NCI-H748 treated with DMSO at 0.1 percent for 48 hours (cell line): Measurements from ENCODE around the gene AHNAK2.

ENCODE experiments used
- DNase-seq: peaks from one replicate; lab custom pipeline; 2025; lab: John Stamatoyannopoulos, UW

AHNAK2 gene

DNA sequence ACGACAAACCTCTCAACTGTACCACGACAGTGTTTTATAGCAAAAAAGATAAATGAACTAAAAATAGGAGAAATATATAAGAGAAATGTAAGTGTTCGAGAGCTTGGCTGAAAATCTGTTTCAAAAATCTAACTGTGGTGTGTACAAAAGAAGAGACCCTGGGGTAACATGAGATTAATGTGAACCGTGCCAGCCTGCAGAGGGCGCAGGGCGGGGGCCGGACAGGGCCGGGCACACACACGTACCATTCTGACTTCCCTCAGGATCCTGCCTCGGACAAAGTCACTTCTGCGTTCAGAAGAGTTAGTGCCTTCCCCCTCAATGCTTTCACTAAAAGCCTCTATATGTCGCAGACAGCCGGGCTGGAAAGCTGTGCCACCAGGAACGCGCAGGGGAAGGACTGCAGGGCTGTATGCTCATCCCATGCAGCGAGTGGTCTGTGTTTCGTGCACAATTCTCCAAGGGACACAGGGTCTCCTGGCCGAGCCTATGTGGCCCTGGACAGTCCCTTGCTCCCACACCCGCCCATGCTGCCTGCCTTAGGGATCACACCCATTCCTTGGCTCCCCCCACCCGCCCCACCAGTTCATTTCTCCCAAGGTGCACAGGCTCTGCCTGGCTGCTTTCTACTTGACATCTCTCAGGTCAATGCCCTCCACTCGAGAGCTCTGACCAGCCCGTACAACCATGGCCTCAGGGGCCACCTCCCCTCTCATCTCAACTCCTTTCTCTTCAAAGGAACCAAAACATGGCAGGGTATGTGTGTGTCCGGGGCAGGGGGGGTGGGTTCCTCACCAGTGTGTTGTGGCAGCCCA is 34.2 kb upstream of the AHNAK2 start:
- DNase-seq = no peak

DNA sequence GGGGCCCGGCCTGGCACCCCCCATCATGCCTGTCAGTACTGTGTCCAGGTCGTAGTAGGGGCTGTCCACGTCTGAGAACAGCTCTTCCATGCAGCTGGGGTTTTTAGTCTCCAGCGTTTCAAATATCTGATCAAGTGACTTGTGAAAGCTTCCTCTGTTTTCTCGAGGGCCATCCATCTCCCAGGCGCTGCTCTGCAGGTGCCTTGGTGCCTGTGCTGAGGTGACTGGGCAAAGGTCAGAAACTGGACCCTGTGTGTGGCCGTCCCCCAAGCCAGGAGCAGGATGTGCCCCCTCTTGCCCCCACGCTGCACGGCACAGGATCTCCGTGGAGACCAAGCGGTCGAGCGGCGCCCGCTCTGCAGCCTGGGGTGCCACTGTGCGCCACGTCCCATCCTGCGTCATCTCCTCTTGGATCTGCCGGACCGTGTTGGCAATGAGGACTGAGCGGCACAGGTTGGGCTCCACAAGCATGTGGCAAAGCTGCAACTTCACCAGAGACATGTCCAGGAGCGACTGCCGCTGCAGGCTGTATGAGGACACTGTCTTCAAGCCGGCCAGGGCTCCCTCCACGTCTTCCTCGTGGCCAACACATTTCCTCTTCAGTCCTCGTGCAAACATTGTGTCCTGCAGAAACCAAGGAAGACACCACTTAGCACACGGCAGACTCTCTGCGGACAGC is 33.3 kb upstream of the AHNAK2 start:
- no peak for DNase-seq

DNA sequence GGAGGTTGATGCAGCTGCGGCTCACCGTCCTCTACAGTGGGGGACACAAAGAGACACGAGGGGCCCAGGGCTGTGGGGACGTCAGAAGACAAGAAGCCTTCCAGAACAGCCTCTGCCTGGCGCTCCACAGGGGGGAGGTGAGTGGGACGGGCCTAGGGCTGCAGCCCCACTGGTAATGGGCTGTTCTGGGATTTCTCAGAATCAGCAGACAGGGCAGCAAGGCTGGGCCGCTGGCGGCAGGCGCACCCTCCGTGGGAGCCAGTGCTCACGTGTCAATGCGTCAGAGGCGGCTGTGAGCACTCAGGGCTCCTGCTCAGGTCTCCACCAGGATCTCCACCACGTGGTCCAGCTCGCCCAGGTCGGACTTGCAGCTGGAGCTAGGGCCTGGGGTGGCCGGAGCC is 32.7 kb upstream of the AHNAK2 start:
- DNase-seq = no peak

DNA sequence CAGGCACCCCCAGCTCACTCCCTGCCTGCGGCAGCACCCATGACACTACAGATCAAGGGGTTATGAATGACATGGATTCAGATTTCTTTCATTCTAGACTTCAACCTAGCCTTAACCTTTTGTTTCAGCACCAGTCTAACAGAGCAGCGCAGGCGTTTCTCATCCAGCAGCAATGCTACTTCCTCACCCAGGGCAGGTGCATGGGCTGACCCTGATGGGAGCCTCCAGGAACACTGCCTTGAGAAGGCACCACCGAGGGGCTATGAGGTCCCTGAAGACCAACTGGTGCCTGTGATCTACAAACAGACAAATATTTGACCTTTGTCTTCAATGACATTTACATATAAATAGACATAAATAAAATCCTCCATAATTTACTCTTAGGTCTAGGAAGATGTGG is 31.9 kb upstream of the AHNAK2 start:
- DNase-seq = no peak

DNA sequence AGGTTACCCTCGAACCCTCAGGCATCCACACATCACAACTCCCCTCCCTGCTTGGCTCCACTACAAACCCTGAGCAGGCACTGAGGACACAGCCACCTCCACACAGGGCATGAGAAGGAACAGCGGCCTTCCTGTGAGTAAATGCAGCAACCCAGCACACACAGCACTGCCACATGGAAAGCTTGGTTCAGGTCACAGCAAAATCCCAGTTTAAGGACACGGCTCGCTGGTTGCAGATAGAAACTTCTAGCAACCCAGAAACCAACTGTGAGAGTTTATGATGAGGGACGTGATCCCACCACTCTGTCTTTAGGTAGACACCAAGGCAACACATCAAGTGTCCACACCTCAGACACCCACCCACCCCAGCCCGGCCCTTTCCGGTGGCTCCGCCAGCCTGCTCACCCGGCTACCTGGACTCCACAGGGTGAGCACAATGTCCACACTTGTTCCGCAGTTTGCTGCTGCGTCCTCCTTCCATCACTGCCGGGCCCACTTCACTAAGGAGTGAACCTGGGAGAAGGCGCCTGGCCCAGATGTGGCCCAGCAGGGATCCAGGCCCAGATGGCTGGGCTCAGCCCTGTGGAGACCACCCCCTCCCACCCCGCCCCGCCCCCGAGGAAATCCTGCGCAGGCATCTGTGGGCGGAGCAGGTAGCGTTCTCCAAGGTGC is 29.6 kb upstream of the AHNAK2 start:
- no peak for DNase-seq

DNA sequence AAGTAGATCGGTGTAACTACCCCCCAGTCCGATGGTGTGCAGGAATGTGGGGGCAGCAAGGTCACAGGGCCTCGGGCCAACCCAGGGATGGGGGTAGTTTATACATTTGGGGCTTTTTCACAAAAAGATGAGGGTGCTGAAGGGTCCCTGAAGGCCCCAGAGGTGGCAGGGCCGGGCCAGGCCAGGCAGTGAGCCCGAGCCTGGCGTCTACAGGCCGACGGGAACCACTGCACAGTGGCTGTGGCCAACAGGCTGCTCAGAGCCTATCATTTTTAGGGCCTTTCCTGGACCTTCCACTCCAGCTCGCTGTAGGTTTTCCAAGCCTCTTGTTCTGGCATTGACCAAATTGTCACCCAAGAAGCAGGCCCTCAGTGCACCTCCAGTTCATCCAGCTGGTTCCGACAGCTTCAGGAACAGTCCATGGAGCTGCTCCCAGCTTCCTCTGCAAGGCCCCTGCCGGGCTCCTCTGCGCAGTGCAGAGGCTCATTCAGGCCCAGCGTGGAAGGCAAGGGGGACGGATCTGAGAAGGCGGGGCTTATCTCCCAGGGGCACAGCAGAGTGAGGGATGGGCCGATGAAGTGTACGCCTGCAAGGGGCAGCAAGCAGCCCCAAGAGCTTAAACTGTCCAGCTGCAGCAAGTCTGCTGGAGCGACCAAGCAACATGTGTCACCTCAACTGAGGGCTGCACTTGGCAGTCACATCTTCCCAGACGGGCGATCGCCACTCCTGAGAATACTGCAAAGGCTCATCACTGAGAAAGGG is 28.8 kb upstream of the AHNAK2 start:
- DNase-seq = no peak

DNA sequence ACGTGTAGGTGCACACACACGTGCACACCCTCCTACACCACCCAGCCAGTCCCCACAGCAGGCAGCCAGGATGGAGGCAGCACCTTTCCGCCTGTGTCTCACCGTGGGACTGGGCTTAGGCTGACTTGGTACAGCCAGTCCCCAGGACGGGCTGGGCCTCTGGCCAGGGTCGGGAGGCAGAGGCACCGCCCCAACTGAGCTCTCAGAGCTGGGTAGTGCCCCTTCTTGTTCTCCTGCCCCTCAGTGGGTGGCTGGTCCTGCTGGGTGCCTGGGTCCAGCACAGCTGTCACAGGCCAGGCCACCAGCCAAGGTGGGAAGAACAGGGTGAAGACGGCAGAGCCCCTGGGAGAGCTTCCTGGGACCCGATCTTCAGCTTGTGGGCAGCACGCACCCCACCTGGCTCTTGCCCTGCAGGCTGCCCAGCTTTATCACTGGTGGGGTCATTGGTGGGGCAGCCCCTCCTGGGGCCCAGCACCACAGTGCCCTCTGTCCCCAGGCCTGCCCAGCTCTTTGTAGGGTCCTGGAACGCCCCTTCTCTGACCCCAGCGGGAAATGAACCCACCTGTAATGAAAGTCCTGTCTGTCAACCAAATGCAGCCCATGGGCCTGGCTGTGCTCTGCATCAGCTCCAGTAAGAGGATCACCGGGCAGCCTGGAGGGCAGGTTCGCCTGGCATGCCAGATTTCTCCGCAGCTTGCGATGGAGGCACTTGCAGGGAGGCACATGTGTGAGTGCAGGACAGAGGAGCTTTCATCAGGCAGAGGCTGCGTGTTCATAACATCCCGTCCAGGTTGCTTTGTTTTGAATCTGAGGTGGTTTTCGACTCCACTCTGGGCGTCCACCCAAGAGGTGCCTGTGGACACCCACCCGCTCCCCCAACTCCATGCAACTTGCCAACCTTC is 28.0 kb upstream of the AHNAK2 start:
- DNase-seq = no peak

DNA sequence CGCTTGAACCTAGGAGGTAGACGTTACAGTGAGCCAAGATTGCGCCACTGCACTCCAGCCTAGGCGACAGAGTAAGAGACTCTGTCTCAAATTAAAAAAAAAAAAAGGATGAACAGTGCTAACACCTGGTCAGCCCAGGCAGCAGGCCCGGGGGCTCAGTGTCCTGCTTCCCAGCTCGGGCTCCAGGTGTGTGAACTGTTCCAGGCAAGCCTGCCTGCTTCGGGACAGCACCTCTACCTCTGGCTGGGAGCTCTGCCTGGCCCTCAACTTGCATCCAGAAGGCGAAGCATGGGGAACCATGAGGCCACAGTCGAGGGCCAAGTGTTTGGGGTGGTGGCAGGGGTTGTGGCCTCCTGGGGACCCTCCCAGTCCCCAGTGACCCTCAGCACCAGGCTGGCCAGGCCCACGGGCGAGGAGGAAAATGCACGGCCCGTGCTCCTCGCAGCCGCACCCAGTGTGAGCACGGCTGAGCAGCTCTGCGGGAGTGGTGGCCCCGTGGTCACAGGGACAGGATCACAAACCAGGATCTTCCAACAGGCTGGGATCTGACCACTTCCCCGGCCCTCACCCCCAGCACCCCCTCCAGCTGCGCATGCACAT is 27.3 kb upstream of the AHNAK2 start:
- no peak for DNase-seq

DNA sequence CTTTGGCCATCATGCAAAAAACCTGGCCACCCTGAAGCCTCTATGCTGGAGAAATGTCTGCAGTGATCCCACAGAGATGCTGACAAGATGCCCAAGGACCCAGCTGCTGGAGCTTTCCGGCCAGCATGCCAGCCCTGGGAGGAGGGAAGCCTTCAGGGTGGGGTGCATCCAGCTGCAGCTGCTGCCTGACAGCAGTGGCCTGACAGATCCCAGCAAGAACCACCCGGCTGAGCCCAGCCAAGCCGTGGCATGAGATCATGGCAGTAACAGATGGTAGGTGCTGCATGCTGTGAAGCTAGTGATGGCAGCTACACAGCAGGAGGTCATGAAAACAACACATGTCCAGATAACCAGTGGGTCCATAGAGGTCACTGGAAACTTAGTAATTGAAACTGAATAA is 21.2 kb upstream of the AHNAK2 start:
- DNase-seq = no peak

DNA sequence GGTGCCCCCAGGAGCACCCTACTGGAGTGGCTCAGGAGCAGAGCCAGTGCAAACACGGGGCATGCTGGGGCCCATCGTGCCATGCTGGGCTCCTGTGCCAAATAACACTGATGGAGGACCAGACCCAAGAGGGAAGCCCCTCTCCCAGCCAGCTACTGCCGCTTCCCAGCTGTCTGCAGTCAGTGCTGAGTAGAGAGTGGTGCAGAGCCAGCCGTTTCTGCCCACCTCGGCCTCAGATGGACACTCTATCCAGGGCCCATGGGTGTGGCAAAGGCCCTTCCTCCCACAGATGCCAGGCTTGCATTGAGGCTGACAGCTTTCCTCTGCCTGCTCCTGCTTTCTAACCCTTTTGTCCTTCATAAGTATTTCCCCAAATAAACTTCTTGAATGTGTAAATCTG is 20.6 kb upstream of the AHNAK2 start:
- DNase-seq = no peak

DNA sequence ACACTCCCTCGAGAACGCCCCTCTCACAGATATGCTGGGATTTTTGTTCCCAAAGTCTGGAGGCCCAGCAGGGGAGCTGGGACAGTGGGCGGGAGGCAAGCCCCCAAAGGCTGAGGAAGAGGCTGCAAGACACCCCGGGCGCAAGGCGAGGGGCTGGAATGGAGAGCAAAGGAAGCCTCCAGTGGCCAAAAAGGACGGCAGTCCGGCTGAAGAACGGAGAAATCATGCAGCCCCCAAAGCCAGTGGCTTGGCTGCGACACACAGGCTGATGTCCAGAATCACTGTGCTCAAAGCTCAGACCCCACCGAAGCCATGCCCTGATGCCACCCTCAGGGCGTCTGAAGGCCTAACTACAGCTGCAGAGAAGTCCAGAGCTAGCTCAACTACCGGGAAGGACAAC is 18.3 kb upstream of the AHNAK2 start:
- no peak for DNase-seq

DNA sequence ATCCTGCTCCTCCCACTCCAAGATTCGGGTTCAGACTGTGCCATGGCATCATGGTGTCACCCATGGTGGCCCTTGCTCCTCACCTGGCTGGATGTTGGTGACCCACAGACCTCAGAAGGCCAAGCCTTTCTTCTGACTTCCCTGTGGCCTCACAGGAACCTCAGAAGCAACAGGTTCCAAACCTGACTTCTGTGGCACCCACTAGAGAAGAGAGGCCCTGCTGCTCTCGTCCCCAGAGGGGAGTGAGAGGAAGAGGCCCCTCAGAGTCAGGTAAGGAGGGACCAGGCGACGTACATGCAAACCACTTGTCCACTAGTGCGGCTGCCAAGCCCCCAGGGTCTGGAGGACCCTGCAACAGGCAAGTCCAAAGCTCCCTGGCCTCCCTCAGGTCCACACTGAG is 17.9 kb upstream of the AHNAK2 start:
- no peak for DNase-seq

DNA sequence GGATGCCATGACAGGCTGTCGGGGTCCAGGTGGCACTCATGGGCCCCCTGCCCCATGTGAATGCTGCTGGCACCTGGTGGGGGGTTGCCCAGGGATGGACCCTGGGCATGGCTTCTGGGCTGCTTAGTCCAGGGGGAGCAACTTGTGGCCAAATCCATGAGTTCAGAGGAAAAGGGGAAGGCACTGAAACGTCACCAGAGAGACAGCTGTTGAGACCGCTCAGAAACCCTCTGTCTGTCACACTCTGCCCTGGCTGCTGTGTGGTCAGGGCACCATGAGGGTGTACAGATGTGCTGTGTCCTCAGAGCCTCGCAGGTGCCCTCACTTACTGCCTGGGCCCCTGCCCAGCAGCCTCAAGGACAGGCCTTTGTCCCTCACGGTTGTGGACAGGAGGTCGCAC is 16.8 kb upstream of the AHNAK2 start:
- DNase-seq = no peak

DNA sequence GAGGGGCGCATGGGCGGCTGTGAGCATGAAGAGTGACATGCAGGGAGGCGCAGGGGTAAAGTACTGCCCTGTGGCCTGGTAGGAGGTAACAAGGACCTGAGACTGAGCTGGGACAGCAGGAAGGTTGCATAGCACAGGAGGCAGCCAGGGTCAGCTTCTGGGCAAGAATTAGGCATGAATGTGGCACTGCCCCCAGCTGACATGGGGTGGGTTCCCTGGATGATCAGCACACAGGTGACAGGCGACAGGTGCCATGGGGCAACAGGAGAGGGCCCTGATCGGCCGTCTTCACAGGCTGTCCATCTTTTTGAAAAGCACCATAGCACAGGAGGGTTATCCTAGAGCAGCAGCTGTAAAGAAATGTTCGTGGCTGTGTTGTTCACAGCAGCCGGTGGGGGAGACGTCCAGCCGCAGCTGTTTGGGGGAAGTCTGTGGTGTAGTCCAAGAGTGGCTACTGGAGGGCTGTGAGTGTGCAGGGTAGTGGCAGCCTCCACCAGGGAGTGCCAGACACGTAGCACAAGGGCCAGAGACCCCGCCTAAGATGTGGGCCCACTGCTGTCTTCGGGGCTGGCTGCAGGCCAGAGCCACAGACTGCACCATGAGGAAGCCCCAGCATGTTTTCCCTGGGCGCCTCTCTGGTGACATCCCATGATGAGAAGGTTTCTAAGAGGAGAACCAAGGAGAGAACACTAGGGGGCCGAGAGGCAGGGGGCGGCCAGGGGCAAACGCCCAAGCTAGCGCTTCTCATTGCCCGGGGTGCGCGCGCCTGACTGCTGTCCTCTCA is 15.8 kb upstream of the AHNAK2 start:
- DNase-seq = no peak

DNA sequence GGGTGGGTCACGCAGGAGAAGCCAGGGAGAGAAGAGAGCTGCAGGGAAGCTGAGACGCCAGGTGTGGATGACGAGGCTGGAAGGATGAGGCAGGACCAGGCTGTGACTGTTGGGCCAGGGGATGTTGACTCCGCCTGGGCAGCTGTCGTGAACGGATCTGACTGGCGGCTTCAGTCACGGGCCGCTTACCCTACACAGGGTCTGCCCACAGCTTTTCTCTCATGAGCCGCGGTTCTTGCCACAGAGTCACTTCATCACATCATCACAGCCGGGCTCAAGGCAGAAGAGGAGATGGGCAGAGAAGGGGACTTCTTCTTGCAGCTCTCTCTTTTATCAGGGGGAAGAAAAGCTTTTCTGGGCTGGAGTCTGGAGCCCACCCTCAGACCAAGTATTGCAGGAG is 15.1 kb upstream of the AHNAK2 start:
- DNase-seq = no peak

DNA sequence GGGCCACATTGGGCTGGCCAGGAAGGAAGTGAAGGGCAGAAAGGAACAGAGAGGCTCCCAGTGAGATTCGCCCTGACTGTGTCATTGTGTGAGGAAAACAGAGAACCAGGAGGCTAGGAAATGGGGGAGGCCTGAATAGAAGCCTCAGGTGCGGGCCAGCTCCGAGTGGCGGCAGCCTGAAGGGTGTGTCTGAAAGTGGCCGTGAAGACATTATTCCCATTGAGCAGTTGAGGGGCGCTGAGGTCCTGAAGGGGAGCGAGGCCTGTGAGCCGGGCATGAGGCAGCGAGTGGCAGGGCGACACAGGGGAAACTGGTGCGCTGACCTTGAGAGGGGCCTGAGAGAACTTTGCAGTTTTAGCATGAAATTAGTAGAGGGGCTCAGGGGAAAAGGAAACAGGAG is 14.3 kb upstream of the AHNAK2 start:
- DNase-seq = no peak

DNA sequence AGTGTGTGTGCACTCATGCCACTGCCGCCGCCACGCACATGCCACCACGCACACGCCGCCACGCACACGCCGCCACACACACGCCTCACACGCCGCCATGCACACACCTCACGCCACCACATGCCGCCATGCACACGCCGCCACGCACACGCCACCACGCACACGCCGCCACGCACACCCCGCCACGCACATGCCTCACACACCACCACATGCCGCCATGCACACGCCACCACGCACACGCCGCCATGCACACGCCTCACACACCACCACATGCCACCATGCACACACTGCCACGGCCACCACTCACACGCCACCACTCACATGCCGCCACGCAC is 13.7 kb upstream of the AHNAK2 start:
- no peak for DNase-seq

DNA sequence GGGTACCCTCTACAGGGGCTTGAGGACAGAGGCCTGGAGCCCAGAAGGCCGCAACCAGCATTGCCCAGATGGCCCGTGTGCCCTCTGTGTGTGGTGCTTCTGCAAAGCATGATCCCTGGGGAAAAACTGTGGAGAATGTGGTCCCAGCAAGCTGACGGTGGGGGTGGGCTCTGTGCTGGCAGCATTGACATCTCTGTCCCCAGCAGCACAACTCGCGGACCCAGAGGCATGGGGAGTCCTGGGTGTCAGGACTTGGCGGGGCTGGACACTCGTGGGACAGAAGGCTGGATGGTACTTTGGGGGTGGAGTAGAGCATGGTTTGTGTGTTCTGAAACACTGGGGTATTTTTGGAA is 11.8 kb upstream of the AHNAK2 start:
- no peak for DNase-seq

DNA sequence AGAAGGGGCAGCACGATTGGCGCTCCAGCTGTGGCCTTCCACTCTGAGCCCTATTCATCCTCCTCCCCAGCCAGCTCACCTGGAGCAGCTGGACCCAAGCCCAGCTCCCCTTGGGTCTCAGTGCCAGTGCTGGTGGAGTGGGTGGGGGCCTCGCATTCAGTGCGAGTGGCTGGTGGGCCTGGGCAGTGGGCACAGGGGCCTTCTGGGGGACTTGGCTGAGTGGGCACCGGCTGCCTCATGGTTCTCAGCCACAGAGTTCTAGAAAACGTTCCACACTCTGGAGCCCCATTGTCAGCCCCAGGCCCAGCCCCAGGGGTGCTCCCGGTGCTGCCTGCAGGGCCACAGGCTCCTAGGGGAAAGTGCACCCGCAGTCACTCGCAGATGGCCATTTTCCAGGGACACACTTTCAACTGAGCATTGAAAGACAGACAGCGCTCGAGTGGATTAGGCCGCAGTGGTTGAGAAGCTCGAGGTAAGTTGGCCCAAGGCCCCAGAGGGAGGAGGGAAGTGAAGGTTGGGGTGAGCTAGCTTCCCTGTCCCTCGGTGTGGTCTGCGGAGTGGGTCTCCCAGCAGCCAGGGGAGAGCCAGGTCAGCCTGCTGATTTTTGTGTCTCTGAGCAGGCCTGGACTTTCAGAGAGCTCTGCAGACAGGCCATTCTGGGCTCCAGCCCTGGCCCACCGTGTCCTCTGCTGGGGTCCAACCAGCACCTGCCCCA is 11.2 kb upstream of the AHNAK2 start:
- no peak for DNase-seq
